ENCODE results near the gene AJAP1. TPM values are rescaled to one million over a fixed set of nuclear protein-coding genes. Genes with fewer than 3 reads are reported as not detected.

AJAP1 gene
- total and polyA plus RNA-seq, 2 experiments from 2014 or later, result not detected

- DNase-seq (ENCODE audit: low spot score), result no peak
- Histone ChIP-seq H2AFZ (no peak overlapping the region), H3K27ac (ENCODE audit: low read depth) (no peak overlapping the region), H3K9me2 (ENCODE audit: insufficient read depth) (no peaks in the 10 kb centered on the region), H3K4me1 (ENCODE audit: insufficient read depth) (no peaks in the 10 kb centered on the region), H3K36me3 (ENCODE audit: insufficient read depth) (no peaks in the 10 kb centered on the region), H3K79me2 (replicated peaks; ENCODE audit: insufficient read depth) (no peaks in the 10 kb centered on the region), H3F3A (replicated peaks; ENCODE audit: low read depth) (no peaks in the 10 kb centered on the region), H3K27me3 (ENCODE audit: insufficient read depth) (no peaks in the 10 kb centered on the region), H3K4me2 (no peak overlapping the region), H4K20me1 (replicated peaks; ENCODE audit: insufficient read depth) (no peaks in the 10 kb centered on the region), H3K4me3 (no peak overlapping the region)
- peaks cover 5% of the 10 kb centered on the region for H3K27me3 Mint-ChIP-seq (ENCODE audit: insufficient read depth, low read depth, poor library complexity)
- TF ChIP-seq CTCF (conservative IDR thresholded peaks at IDR 0.05; ENCODE audit: low read depth in 2 of 2) (no peak), CREB1 (CRISPR knock-in tag; IDR thresholded peaks at IDR 0.05; ENCODE audit: low read depth) (no peak)
- H3K4me3 Mint-ChIP-seq, result no peak overlapping the region
- ATAC-seq, result no peak
- H3K27ac Mint-ChIP-seq, result no peak overlapping the region
- no peaks in the 10 kb centered on the region for H3K4me1 Mint-ChIP-seq
- H3K36me3 Mint-ChIP-seq (ENCODE audit: low read depth), result peaks cover 41% of the 10 kb centered on the region
- H3K9me3 Mint-ChIP-seq, result peaks cover 21% of the 10 kb centered on the region
Measured at GRCh38 chr1:4674676-4675075, 20.3 kb downstream of the AJAP1 start.

GRCh38 chr1:4675454-4676186 lies 21.2 kb downstream of the AJAP1 start:
- ATAC-seq (no peak), DNase-seq (ENCODE audit: low spot score) (no peak)
- H3K4me1 Mint-ChIP-seq, result no peaks in the 10 kb centered on the region
- no peak overlapping the region for H3K4me3 Mint-ChIP-seq
- Histone ChIP-seq H3K4me3 (no peak overlapping the region), H3K36me3 (ENCODE audit: insufficient read depth) (no peaks in the 10 kb centered on the region), H3K4me1 (ENCODE audit: insufficient read depth) (no peaks in the 10 kb centered on the region), H3K9me2 (ENCODE audit: insufficient read depth) (no peaks in the 10 kb centered on the region), H3K27ac (ENCODE audit: low read depth) (no peak overlapping the region), H3K27me3 (ENCODE audit: insufficient read depth) (no peaks in the 10 kb centered on the region), H3F3A (replicated peaks; ENCODE audit: low read depth) (no peaks in the 10 kb centered on the region), H4K20me1 (replicated peaks; ENCODE audit: insufficient read depth) (no peaks in the 10 kb centered on the region), H2AFZ (no peak overlapping the region), H3K4me2 (no peak overlapping the region), H3K79me2 (replicated peaks; ENCODE audit: insufficient read depth) (no peaks in the 10 kb centered on the region)
- H3K9me3 Mint-ChIP-seq, result peaks cover 26% of the 10 kb centered on the region
- no peak overlapping the region for H3K27ac Mint-ChIP-seq
- H3K36me3 Mint-ChIP-seq (ENCODE audit: low read depth), result peaks cover 46% of the 10 kb centered on the region
- peaks cover 5% of the 10 kb centered on the region for H3K27me3 Mint-ChIP-seq (ENCODE audit: insufficient read depth, low read depth, poor library complexity)
- no peak for TF ChIP-seq CREB1 (CRISPR knock-in tag; IDR thresholded peaks at IDR 0.05; ENCODE audit: low read depth)
- TF ChIP-seq JUNB (IDR thresholded peaks at IDR 0.05; ENCODE audit: unreplicated experiment), result no peak
- TF ChIP-seq EZH2phosphoT487 (IDR thresholded peaks at IDR 0.05; ENCODE audit: unreplicated experiment), result no peak
- no peak for TF ChIP-seq EZH2 (IDR thresholded peaks at IDR 0.05; ENCODE audit: low read depth, unreplicated experiment)
- TF ChIP-seq CTCF (conservative IDR thresholded peaks at IDR 0.05; ENCODE audit: low read depth in 2 of 2), result no peak
- TF ChIP-seq ZNF462 (CRISPR knock-in tag; IDR thresholded peaks at IDR 0.05), result no peak

All from GM23338 (cell line).